Adrenal gland (tissue), 5 donors: ENCODE data around the gene SEC16A.
"Not testable (repeated sequence)": the region's sequence is repeated elsewhere in the genome, so short reads cannot be mapped to it uniquely, and the experiment has no call there.

ENCODE experiments used
- POLR2A ChIP-seq, 2 donors: fragments of 450-650 bp; IDR thresholded peaks; one replicate each; pipeline ENCODE4 v1.6.1; 2017; ENCODE audit warnings: antibody characterized with exemption in 2 of 2, mild to moderate bottlenecking in 2 of 2, moderate library complexity in 1 of 2
- TF ChIP-seq, protein P1 (sequence below), 6 experiments: fragments of 450-650 bp in 4 of 6; fragments of 200-600 bp in 2 of 6; sonication (generic) in 1 of 6; IDR thresholded peaks; 1 replicate in 5 of 6; 2 replicates in 1 of 6; pipeline versions ENCODE4 v1.5.1 to v1.8.0; 2016 to 2021; ENCODE audit warnings: antibody characterized with exemption in 6 of 6, mild to moderate bottlenecking in 2 of 6, moderate library complexity in 1 of 6
- donor health status: DM: no; HTN: no; CAD: no.

DNA sequence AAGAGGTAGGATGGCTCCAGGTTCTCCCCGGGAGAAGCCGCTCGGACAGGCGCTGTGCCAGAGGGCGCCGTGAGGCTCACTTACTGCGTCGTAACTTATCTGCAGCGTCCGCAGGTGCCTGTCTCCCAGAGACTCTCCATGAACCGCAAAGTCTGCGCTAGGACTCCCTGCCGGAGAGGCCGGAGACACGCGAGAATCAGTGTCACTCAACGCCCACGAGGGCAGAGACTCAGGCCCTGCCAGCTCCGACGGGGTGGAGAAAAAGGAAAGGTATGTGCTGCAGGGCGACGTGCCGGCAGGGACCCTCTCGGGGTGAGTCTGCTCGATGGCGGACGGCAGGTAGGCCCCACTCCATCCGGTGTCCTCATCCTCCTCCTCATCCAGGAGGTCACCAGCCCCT lies 75.8 kb downstream of the SEC16A start:
- not testable (repeated sequence) for TF ChIP-seq POLR2A (IDR thresholded peaks at IDR 0.05)
- TF ChIP-seq, protein P1, sequence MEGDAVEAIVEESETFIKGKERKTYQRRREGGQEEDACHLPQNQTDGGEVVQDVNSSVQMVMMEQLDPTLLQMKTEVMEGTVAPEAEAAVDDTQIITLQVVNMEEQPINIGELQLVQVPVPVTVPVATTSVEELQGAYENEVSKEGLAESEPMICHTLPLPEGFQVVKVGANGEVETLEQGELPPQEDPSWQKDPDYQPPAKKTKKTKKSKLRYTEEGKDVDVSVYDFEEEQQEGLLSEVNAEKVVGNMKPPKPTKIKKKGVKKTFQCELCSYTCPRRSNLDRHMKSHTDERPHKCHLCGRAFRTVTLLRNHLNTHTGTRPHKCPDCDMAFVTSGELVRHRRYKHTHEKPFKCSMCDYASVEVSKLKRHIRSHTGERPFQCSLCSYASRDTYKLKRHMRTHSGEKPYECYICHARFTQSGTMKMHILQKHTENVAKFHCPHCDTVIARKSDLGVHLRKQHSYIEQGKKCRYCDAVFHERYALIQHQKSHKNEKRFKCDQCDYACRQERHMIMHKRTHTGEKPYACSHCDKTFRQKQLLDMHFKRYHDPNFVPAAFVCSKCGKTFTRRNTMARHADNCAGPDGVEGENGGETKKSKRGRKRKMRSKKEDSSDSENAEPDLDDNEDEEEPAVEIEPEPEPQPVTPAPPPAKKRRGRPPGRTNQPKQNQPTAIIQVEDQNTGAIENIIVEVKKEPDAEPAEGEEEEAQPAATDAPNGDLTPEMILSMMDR (IDR thresholded peaks at IDR 0.05) = not testable (repeated sequence)
